Pancreas (tissue), 10 donors: ENCODE measurements around the gene ACSM3. TPM values are rescaled to one million over a fixed set of nuclear protein-coding genes. Genes with fewer than 3 reads are reported as not detected.

Experiments used
- ATAC-seq, 4 donors: fragments of 200-7000 bp; cut with Tn5 transposase; one replicate each; pipeline versions ENCODE4 v1.8.0 to v1.9.1; 2020; ENCODE audit warnings: mild to moderate bottlenecking in 4 of 4, moderate library complexity in 4 of 4
- DNase-seq, 6 donors: peaks; one replicate each; pipeline ENCODE4 v3.0.0-alpha.2; 2020
- FAIRE-seq: peaks from 2 replicates; lab custom pipeline; 2012; peaks lifted over from hg19 to GRCh38; lab: Jason Lieb, UNC
- H3K27ac ChIP-seq, 4 donors: fragments of 200-600 bp; sonication (generic); 1 replicate in 3 of 4; 2 replicates in 1 of 4; pipeline versions ENCODE4 v1.5.0 to v1.8.0; 2020
- H3K27me3 ChIP-seq, 4 donors: fragments of 200-600 bp; one replicate each; pipeline ENCODE4 v1.8.0; 2021
- H3K36me3 ChIP-seq, 3 donors: fragments of 200-600 bp; sonication (generic) in 1 of 3; one replicate each; pipeline versions ENCODE4 v1.5.0 to v1.8.0; 2020 to 2021
- H3K4me1 ChIP-seq, 3 donors: fragments of 200-600 bp; one replicate each; pipeline ENCODE4 v1.8.0; 2021
- H3K4me3 ChIP-seq, 4 donors: fragments of 200-600 bp; sonication (generic) in 2 of 4; one replicate each; pipeline versions ENCODE4 v1.5.0 to v1.8.0; 2020 to 2021
- H3K9me3 ChIP-seq, 4 donors: fragments of 200-600 bp; one replicate each; pipeline ENCODE4 v1.8.0; 2021
- CTCF ChIP-seq, 4 donors: fragments of 200-600 bp; sonication (generic) in 3 of 4; IDR thresholded peaks; one replicate each; pipeline versions ENCODE4 v1.5.0 to v1.8.0; 2021; ENCODE audit warnings: antibody characterized with exemption in 4 of 4
- WGBS, 2 donors: extraction: QIAGEN DNeasy Blood & Tissue Kit; methylation state at CpG; one replicate each; pipeline ENCODE4 v1.1.7; 2013; 5-methylcytosine and 5-hydroxymethylcytosine counted together
- intact Hi-C, 3 donors: fragments of 100-400 bp; cut with DNase I; formaldehyde crosslinking; loops; one replicate each; pipeline versions ENCODE4 v1.11.1 to v1.14.2; 2022
- polyA plus RNA-seq, 2 donors: library from polyadenylated mRNA; stranded (reverse); fragments of 200-250 nt; gene quantifications; one replicate each; pipeline ENCODE4 v1.2.3, GENCODE V29; 2013
- total RNA-seq, 6 donors: library from RNA; stranded (reverse); fragmentation: NEBNext Ultra II Directional in 4 of 6; extraction: Animal tissue kit (Norgen Biotek cat#: 25700) in 4 of 6; gene quantifications; one replicate each; pipeline versions ENCODE4 v1.2.1 to v1.2.4, GENCODE V29; 2021 to 2023
- donor health status: healthy with polysubstance abuse.
- donor health status: DM: no; HTN: no; CAD: no; lungs with moderate emphysema.
- donor health status: DM: no; HTN: no; CAD: no.
- donor health status: control.
- donor health status: control.
- donor health status: Bipolar disorder and iron deficiency.
- donor health status: DM: yes; HTN: yes; CAD: no.
- donor health status: DM: no; HTN: no; CAD: no.
- donor health status: DM: no; HTN: no; CAD: no.
- donor health status: DM: yes; HTN: yes; CAD: no.

ACSM3 gene
- total and polyA plus RNA-seq, 8 donors, result 39.1 to 104 (median 46.7) TPM

GRCh38 chr16:20740007-20740883 lies 23.6 kb upstream of the ACSM3 start:
- peaks cover 0 to 18% (median 7%) of the 10 kb centered on the region in 3 donors for H3K4me1 ChIP-seq
- H3K4me3 ChIP-seq, result peak overlapping the region; percentile 89 to 94 (median 94)
- H3K27me3 ChIP-seq, result no peaks in the 10 kb centered on the region
- peak in 2 of 4 donors; percentile 13 to 14 for TF ChIP-seq CTCF (IDR thresholded peaks at IDR 0.05)
- FAIRE-seq (no peak), ATAC-seq (peak in 3 of 4 donors; percentile 21 to 29 (median 22)), DNase-seq (no peak)
- peaks cover 0 to 29% (median 15%) of the 10 kb centered on the region in 3 donors for H3K36me3 ChIP-seq
- intact Hi-C loops, result no loop called here
- H3K9me3 ChIP-seq, result peaks cover 0 to 3% (median 0%) of the 10 kb centered on the region in 4 donors
- peak overlapping the region in 3 of 4 donors; percentile 95 to 96 (median 96) for H3K27ac ChIP-seq
- 13 to 18% methylated on average over 11 of the region's 11 CpGs for WGBS, 2 donors

GRCh38 chr16:20740901-20741521 lies 22.8 kb upstream of the ACSM3 start:
- intact Hi-C loops, result no loop called here
- no peak for TF ChIP-seq CTCF (IDR thresholded peaks at IDR 0.05)
- Histone ChIP-seq H3K4me3 (peak overlapping the region; percentile 89 to 94 (median 94)), H3K36me3 (peaks cover 0 to 25% (median 15%) of the 10 kb centered on the region in 3 donors), H3K9me3 (peaks cover 0 to 3% (median 0%) of the 10 kb centered on the region in 4 donors), H3K27ac (peak overlapping the region; percentile 95 to 96 (median 96)), H3K4me1 (peaks cover 0 to 18% (median 7%) of the 10 kb centered on the region in 3 donors), H3K27me3 (no peaks in the 10 kb centered on the region)
- ATAC-seq (peak; percentile 87 to 95 (median 88)), DNase-seq (peak; percentile 82 to 96 (median 90)), FAIRE-seq (no peak)
- 0% methylated on average over 34 to 36 of the region's 36 CpGs for WGBS, 2 donors

GRCh38 chr16:20741554-20742285 lies 22.1 kb upstream of the ACSM3 start, which contains the start of gene THUMPD1:
Gene THUMPD1, minus strand, starts transcription at chr16:20741818. Its CDS starts 79 bp downstream, at chr16:20741739.
- no peak for FAIRE-seq
- peak; percentile 92 to 96 (median 94) for ATAC-seq

GRCh38 chr16:20743591-20743990 lies 20.2 kb upstream of the ACSM3 start:
- Histone ChIP-seq H3K36me3 (peaks cover 0 to 2% (median 0%) of the 10 kb centered on the region in 3 donors), H3K27me3 (no peaks in the 10 kb centered on the region), H3K4me3 (no peak overlapping the region), H3K27ac (no peak overlapping the region), H3K9me3 (no peaks in the 10 kb centered on the region), H3K4me1 (peaks cover 0 to 18% (median 7%) of the 10 kb centered on the region in 3 donors)
- DNase-seq (no peak), ATAC-seq (no peak), FAIRE-seq (no peak)
- TF ChIP-seq CTCF (IDR thresholded peaks at IDR 0.05), result no peak
- intact Hi-C loops, result no loop called here

More at GRCh38 chr16:20741554-20742285, 22.1 kb upstream of the ACSM3 start, which contains the start of gene THUMPD1:
- peak; percentile 96 to 99 (median 98) for DNase-seq
- H3K4me3 ChIP-seq, result peak within 1 kb of the TSS; percentile 89 to 94 (median 94)
- no peak for TF ChIP-seq CTCF (IDR thresholded peaks at IDR 0.05)
- H3K27ac ChIP-seq, result peak within 1 kb of the TSS; percentile 95 to 96 (median 96)
- WGBS, 2 donors, result 1% methylated on average over 38 to 42 of the region's 42 CpGs
- intact Hi-C loops, result no loop called here
- H3K4me1 ChIP-seq, result peaks cover 0 to 18% (median 7%) of the 10 kb centered on the region in 3 donors
- peaks cover 0 to 3% (median 0%) of the 10 kb centered on the region in 4 donors for H3K9me3 ChIP-seq
- peaks cover 0 to 18% (median 10%) of the 10 kb centered on the region in 3 donors for H3K36me3 ChIP-seq
- H3K27me3 ChIP-seq, result no peaks in the 10 kb centered on the region
